Measurements from ENCODE around the gene PIGK. TPM values are rescaled to one million over a fixed set of nuclear protein-coding genes. Genes with fewer than 3 reads are reported as not detected.

The PIGK gene
- polyA plus RNA-seq, 1 donor (not counting 4 experiments of a cell fraction or from before 2014, with no cell fraction given): 29.4 TPM

GRCh38 chr1:77175230-77175844 lies 43.9 kb downstream of the PIGK start:
- FAIRE-seq: no peak
- no peaks in the 10 kb centered on the region for H4K20me1 ChIP-seq (ENCODE audit: control insufficient read depth, extremely low read depth, insufficient read depth, low read length)
- no peaks in the 10 kb centered on the region for H3K36me3 ChIP-seq (ENCODE audit: control insufficient read depth in 2 of 2, extremely low read depth in 1 of 2, insufficient read depth in 2 of 2, low read length in 2 of 2)
- no peak for TF ChIP-seq EZH2 (IDR thresholded peaks at IDR 0.05; ENCODE audit: low read length)
- no peak for TF ChIP-seq CTCF (optimal IDR thresholded peaks at IDR 0.05 in 1 of 3, IDR thresholded peaks at IDR 0.05 in 1 of 3, conservative IDR thresholded peaks at IDR 0.05 in 1 of 3; ENCODE audit: extremely low read depth in 1 of 3, insufficient read depth in 2 of 3, low read length in 3 of 3)
- H2AFZ ChIP-seq (ENCODE audit: control insufficient read depth, low read length): no peak overlapping the region
- H3K79me2 ChIP-seq (ENCODE audit: control insufficient read depth, insufficient read depth, low read length): no peaks in the 10 kb centered on the region
- dilution Hi-C loops (cut with MboI; ENCODE audit: extremely low pct_ligation_motif_present, low sequenced_read_pairs): no loop called here
- no peaks in the 10 kb centered on the region for H3K9me1 ChIP-seq (ENCODE audit: control insufficient read depth, extremely low read depth, insufficient read depth, low read length)
- no peak overlapping the region for H3K9ac ChIP-seq (ENCODE audit: control insufficient read depth, extremely low read depth, insufficient read depth, low read length)
- H3K27ac ChIP-seq (ENCODE audit: control insufficient read depth, insufficient read depth, low read length): no peak overlapping the region
- no peak overlapping the region for H3K4me2 ChIP-seq (ENCODE audit: control insufficient read depth, extremely low read depth, insufficient read depth, low read depth, low read length)
- H3K4me1 ChIP-seq (ENCODE audit: control insufficient read depth, extremely low read depth, insufficient read depth, low read length): no peaks in the 10 kb centered on the region
- no peak overlapping the region for H3K4me3 ChIP-seq (ENCODE audit: control insufficient read depth in 2 of 3, extremely low read depth in 1 of 3, insufficient read depth in 2 of 3, low read depth in 1 of 3, low read length in 3 of 3)
- DNase-seq (ENCODE audit: low read depth, low spot score): no peak
- H3K27me3 ChIP-seq (ENCODE audit: control insufficient read depth, extremely low read depth, insufficient read depth, low read length): no peaks in the 10 kb centered on the region
- H3K9me3 ChIP-seq (ENCODE audit: control insufficient read depth, low read depth, low read length): no peaks in the 10 kb centered on the region

- dilution Hi-C loops (cut with MboI; ENCODE audit: extremely low pct_ligation_motif_present, low sequenced_read_pairs): no loop called here
- Histone ChIP-seq H3K36me3 (ENCODE audit: control insufficient read depth in 2 of 2, extremely low read depth in 1 of 2, insufficient read depth in 2 of 2, low read length in 2 of 2) (no peaks in the 10 kb centered on the region), H2AFZ (ENCODE audit: control insufficient read depth, low read length) (no peak overlapping the region), H3K9me1 (ENCODE audit: control insufficient read depth, extremely low read depth, insufficient read depth, low read length) (no peaks in the 10 kb centered on the region), H3K79me2 (ENCODE audit: control insufficient read depth, insufficient read depth, low read length) (no peaks in the 10 kb centered on the region), H3K9me3 (ENCODE audit: control insufficient read depth, low read depth, low read length) (no peaks in the 10 kb centered on the region), H4K20me1 (ENCODE audit: control insufficient read depth, extremely low read depth, insufficient read depth, low read length) (no peaks in the 10 kb centered on the region), H3K27me3 (ENCODE audit: control insufficient read depth, extremely low read depth, insufficient read depth, low read length) (no peaks in the 10 kb centered on the region), H3K4me2 (ENCODE audit: control insufficient read depth, extremely low read depth, insufficient read depth, low read depth, low read length) (no peak overlapping the region), H3K27ac (ENCODE audit: control insufficient read depth, insufficient read depth, low read length) (no peak overlapping the region), H3K4me1 (ENCODE audit: control insufficient read depth, extremely low read depth, insufficient read depth, low read length) (no peaks in the 10 kb centered on the region), H3K4me3 (ENCODE audit: control insufficient read depth in 2 of 3, extremely low read depth in 1 of 3, insufficient read depth in 2 of 3, low read depth in 1 of 3, low read length in 3 of 3) (no peak overlapping the region), H3K9ac (ENCODE audit: control insufficient read depth, extremely low read depth, insufficient read depth, low read length) (no peak overlapping the region)
- FAIRE-seq (no peak), DNase-seq (ENCODE audit: low read depth, low spot score) (no peak)
- no peak for TF ChIP-seq CTCF (optimal IDR thresholded peaks at IDR 0.05 in 1 of 3, IDR thresholded peaks at IDR 0.05 in 1 of 3, conservative IDR thresholded peaks at IDR 0.05 in 1 of 3; ENCODE audit: extremely low read depth in 1 of 3, insufficient read depth in 2 of 3, low read length in 3 of 3)
- no peak for TF ChIP-seq EZH2 (IDR thresholded peaks at IDR 0.05; ENCODE audit: low read length)
Observed at GRCh38 chr1:77170687-77171086, 48.5 kb downstream of the PIGK start.

Measured in keratinocyte (primary cell).